ENCODE results near the gene FANK1.
"Not testable (repeated sequence)": the region's sequence is repeated elsewhere in the genome, so short reads cannot be mapped to it uniquely, and the experiment has no call there.

The FANK1 gene

GRCh38 chr10:125905069-125905994 is 9.0 kb downstream of the FANK1 start:
- H3K27ac Mint-ChIP-seq; H3K4me3 Mint-ChIP-seq; H3K36me3 Mint-ChIP-seq; ATAC-seq (replicated peaks); DNase-seq; H3K4me1 Mint-ChIP-seq; H3K9me3 Mint-ChIP-seq: not testable (repeated sequence)
- peaks cover 9 to 18% of the 10 kb centered on the region in 2 donors for H3K27me3 Mint-ChIP-seq

- not testable (repeated sequence) for H3K4me3 Mint-ChIP-seq; H3K27me3 Mint-ChIP-seq; H3K27ac Mint-ChIP-seq; H3K36me3 Mint-ChIP-seq; H3K9me3 Mint-ChIP-seq; ATAC-seq (replicated peaks); DNase-seq; H3K4me1 Mint-ChIP-seq
These were observed 11.2 kb downstream of the FANK1 start for GRCh38 chr10:125907598-125907997.

GRCh38 chr10:125908813-125909212 is 12.4 kb downstream of the FANK1 start:
- not testable (repeated sequence) for DNase-seq; H3K27me3 Mint-ChIP-seq; ATAC-seq (replicated peaks); H3K36me3 Mint-ChIP-seq; H3K4me3 Mint-ChIP-seq; H3K4me1 Mint-ChIP-seq; H3K27ac Mint-ChIP-seq; H3K9me3 Mint-ChIP-seq

- H3K4me1 Mint-ChIP-seq: not testable (repeated sequence)
These were observed 13.1 kb downstream of the FANK1 start for GRCh38 chr10:125909491-125909890.

GRCh38 chr10:125911145-125911544 is 14.8 kb downstream of the FANK1 start:
- Mint-ChIP-seq H3K4me1 (no peaks in the 10 kb centered on the region), H3K27ac (no peak overlapping the region), H3K27me3 (peaks cover 6% of the 10 kb centered on the region in 2 donors), H3K36me3 (no peaks in the 10 kb centered on the region), H3K4me3 (no peak overlapping the region), H3K9me3 (no peaks in the 10 kb centered on the region)
- DNase-seq: no peak
- no peak for ATAC-seq (replicated peaks)

More at GRCh38 chr10:125909491-125909890, 13.1 kb downstream of the FANK1 start:
- H3K4me3 Mint-ChIP-seq; ATAC-seq (replicated peaks); DNase-seq; H3K27ac Mint-ChIP-seq; H3K27me3 Mint-ChIP-seq; H3K9me3 Mint-ChIP-seq; H3K36me3 Mint-ChIP-seq: not testable (repeated sequence)

DNA sequence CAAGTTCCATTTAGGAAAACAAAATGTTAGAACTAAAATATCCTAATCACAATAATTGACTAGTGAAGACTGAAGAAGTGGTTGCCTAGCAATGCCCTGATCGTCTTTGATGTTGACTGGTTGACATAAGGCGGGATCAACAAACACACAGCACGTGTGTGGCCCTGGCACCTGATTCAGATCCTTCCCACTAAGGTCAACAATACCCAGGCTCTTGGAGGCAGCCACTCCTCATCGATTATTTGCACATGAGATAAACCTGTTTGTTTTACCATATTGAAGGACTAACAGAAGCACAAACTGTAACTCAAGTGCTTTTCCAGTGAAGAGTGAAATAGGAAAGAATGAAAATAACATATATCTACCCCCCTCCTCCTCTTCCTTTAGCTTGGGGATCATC is 15.6 kb downstream of the FANK1 start:
- no peak overlapping the region for H3K27ac Mint-ChIP-seq
- peaks cover 6 to 8% of the 10 kb centered on the region in 2 donors for H3K27me3 Mint-ChIP-seq
- H3K4me1 Mint-ChIP-seq: no peaks in the 10 kb centered on the region
- DNase-seq: no peak
- ATAC-seq (replicated peaks): no peak
- H3K9me3 Mint-ChIP-seq: no peaks in the 10 kb centered on the region
- no peak overlapping the region for H3K4me3 Mint-ChIP-seq
- H3K36me3 Mint-ChIP-seq: no peaks in the 10 kb centered on the region

DNA sequence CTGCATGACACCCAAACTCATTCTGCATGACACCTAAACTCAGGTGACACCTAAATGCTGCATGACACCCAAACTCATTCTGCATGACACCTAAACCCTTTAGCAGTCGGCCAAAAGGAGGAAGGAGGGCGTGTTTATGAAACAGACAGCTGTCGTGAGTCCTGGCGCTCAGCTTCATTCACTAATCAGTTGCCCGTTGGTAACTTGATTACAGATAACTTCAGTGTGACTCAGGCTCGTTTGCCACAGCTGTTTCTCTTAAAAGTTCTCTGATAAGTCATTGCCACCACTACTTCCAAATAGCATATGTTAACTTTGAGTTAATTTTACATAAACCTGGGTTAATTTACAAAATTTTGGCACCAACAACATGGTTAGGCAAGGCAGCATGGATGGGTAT is 16.9 kb downstream of the FANK1 start:
- not testable (repeated sequence) for DNase-seq; H3K4me1 Mint-ChIP-seq; H3K27me3 Mint-ChIP-seq; H3K27ac Mint-ChIP-seq; ATAC-seq (replicated peaks); H3K36me3 Mint-ChIP-seq; H3K4me3 Mint-ChIP-seq; H3K9me3 Mint-ChIP-seq

- Mint-ChIP-seq H3K9me3 (no peaks in the 10 kb centered on the region), H3K27ac (no peak overlapping the region), H3K4me3 (no peak overlapping the region), H3K36me3 (no peaks in the 10 kb centered on the region), H3K4me1 (no peaks in the 10 kb centered on the region), H3K27me3 (peaks cover 0 to 4% of the 10 kb centered on the region in 2 donors)
- DNase-seq (no peak), ATAC-seq (replicated peaks) (no peak)
These were observed 20.6 kb downstream of the FANK1 start for GRCh38 chr10:125916977-125917376.

GRCh38 chr10:125917704-125918361 is 21.5 kb downstream of the FANK1 start:
- H3K36me3 Mint-ChIP-seq; DNase-seq; H3K4me3 Mint-ChIP-seq; H3K9me3 Mint-ChIP-seq; H3K27ac Mint-ChIP-seq; ATAC-seq (replicated peaks); H3K4me1 Mint-ChIP-seq; H3K27me3 Mint-ChIP-seq: not testable (repeated sequence)

DNA sequence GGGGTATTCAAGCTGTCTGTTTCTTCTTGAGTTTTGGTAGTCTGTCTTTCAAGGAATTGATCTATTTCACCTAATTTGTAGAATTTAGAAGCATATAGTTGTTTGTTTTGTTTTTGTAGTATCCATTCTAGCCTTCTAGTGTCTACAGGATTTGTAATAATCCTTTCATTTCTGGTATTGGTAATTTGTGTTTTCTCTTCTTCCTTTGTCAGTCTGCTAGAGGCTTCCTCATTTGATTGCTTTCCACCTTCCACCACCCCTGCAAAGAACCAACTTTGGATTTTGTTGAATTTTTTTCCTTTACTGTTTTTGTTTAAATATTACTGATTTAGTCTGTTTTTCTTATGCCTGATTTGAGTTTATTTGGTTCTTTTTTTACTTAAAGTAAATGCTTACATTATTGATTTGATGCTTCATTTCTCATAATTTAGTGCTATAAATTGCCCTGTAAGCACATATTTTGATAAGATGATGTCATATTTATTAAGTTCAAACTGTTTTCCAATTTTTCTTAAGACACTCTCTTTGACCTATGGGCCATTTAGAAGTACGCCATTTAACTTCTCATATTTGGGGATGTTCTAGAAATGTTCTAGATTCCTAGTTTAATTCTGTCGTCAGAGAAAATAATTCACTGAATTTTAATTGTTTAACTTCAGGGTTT is 25.4 kb downstream of the FANK1 start:
- not testable (repeated sequence) for H3K4me1 Mint-ChIP-seq; H3K4me3 Mint-ChIP-seq; ATAC-seq (replicated peaks); DNase-seq; H3K27ac Mint-ChIP-seq; H3K27me3 Mint-ChIP-seq; H3K9me3 Mint-ChIP-seq; H3K36me3 Mint-ChIP-seq

GRCh38 chr10:125925262-125925834 is 29.0 kb downstream of the FANK1 start:
- ATAC-seq (replicated peaks) (no peak), DNase-seq (no peak)
- Mint-ChIP-seq H3K4me1 (no peaks in the 10 kb centered on the region), H3K4me3 (no peak overlapping the region), H3K27ac (no peak overlapping the region), H3K9me3 (no peaks in the 10 kb centered on the region), H3K36me3 (no peaks in the 10 kb centered on the region), H3K27me3 (no peaks in the 10 kb centered on the region)

GRCh38 chr10:125926247-125926646 is 29.9 kb downstream of the FANK1 start:
- H3K36me3 Mint-ChIP-seq: no peaks in the 10 kb centered on the region
- no peaks in the 10 kb centered on the region for H3K9me3 Mint-ChIP-seq
- H3K4me1 Mint-ChIP-seq: no peaks in the 10 kb centered on the region
- no peak overlapping the region for H3K4me3 Mint-ChIP-seq
- no peak for DNase-seq
- no peak overlapping the region for H3K27ac Mint-ChIP-seq
- ATAC-seq (replicated peaks): no peak
- H3K27me3 Mint-ChIP-seq: peaks cover 0 to 2% of the 10 kb centered on the region in 2 donors

DNA sequence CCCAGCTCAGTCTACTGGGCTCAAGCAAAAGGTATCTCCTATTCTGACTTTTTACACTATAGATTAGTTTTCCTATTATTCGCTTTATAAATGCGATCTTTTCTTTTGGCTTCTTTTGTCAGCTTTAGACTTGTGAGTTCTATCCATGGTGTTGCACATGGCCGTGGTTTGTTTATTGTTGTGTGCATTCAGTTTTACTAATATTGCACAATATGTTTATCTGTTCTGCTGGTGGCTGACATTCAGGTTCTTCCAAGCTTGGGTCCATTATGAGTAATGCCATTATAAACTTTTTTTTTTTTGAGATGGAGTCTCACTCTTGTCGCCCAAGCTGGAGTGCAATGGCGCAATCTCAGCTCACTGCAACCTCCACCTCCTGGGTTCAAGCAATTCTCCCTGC is 30.9 kb downstream of the FANK1 start:
- not testable (repeated sequence) for H3K4me1 Mint-ChIP-seq; H3K9me3 Mint-ChIP-seq; H3K4me3 Mint-ChIP-seq; DNase-seq; H3K36me3 Mint-ChIP-seq; ATAC-seq (replicated peaks); H3K27me3 Mint-ChIP-seq; H3K27ac Mint-ChIP-seq

DNA sequence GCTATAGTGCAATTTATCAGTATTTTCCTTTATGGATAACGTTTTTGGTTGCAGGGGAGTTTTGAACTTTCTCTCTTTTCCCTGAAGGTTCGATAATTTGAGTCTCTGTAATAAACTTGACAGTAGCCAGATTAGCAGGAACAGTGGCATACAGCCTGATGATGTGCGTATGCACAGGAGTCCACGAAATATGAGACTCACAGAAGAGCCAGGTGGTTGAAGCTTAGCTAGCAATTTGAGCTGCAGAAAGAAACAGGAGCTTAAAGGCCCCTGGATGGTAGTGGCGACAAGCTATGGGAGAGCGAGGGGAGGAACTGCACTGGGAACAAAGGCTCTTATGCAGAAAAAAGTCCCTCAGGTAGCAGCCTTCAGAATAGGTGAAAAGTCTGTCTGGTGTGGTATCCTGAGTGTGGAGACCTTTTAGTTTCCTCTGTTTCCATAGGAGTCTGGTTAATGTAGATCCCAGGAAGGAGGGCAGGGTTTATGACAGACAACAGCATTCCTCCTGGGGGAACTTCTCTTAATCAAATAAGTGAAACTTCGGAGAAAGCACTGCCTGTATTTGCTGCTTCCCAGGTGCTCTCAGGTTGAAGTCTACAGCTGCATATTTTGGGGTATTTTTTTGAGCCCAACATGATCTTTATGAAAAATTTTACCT is 32.7 kb downstream of the FANK1 start:
- ATAC-seq (replicated peaks) (no peak), DNase-seq (no peak)
- Mint-ChIP-seq H3K27ac (no peak overlapping the region), H3K4me1 (no peaks in the 10 kb centered on the region), H3K27me3 (peaks cover 14 to 25% of the 10 kb centered on the region in 2 donors), H3K9me3 (no peaks in the 10 kb centered on the region), H3K36me3 (no peaks in the 10 kb centered on the region), H3K4me3 (no peak overlapping the region)
